Measurements from ENCODE around the gene SKIDA1. TPM values are rescaled to one million over a fixed set of nuclear protein-coding genes. Genes with fewer than 3 reads are reported as not detected.

SKIDA1 gene
- total RNA-seq, 1 experiment from 2014 or later: 4.4 TPM

DNA sequence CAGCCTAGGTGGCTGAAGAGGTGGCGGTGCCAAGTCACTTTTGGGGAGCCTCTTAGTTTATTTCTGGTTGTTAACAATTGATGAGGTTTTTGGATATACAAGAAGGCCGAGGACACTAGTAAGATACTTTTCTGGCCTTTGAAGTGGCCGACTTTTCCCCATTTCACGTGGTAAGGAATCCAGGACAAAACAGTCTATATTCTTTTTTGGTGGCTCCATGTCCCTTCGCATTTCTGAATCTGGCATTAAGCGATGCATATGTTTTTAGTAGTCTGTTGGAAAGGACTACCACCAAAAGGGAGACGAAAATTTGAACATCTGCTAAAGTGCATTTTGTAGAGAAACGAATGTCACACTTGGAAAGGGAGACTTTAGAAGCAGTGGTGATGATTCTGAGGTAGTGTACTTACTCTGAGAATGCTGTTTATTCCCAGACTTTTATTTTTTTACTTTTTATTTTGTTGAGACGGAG, 10.0 kb upstream of the SKIDA1 start:
- POLR2A ChIA-PET (ENCODE audit: low non-redundant PET): no interaction called here

DNA sequence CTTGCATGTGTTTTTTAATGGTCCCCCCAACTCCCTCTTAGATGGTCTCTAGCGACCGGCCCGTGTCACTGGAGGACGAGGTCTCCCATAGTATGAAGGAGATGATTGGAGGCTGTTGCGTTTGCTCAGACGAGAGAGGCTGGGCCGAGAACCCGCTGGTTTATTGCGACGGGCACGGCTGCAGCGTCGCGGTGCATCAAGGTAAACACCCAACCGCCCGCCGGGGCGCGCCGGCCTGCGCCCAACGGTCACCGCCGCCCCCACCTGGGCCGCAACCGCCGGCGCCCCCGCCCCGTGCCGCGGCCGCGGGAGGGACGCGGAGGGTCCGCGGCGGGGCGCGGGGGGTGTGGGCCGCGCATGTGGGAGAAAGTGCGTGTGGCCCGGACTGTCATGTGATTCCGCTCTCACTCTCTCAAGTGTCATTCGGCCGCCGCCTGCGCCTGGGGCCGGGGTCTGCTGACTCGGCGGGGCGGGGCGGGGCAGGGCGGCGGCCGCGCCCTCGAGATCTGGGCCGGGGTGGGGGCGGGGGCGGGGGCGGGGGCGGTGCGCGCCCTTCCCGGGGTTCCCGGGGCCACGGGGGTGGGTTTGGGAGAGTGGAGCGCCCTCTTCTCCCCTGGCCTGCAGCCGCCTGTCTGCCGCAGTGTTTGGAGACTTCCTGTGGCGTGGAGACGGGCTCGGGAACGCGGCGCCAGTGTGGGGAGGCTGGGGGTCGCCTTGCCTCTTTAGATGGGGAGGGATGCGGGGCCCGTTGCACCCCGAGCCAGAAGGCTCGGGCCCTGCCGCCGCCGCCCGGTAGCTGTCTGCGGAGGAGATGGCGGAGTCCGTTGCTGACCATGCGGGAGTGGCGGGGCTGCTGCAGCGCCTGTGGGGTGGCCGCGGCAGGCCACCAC, 9.4 kb upstream of the SKIDA1 start:
- H3K4me3 ChIP-seq (ENCODE audit: low read depth, low read length, poor library complexity, severe bottlenecking): peak overlapping the region; percentile 65
- no peaks in the 10 kb centered on the region for H3K27me3 ChIP-seq (replicated peaks; ENCODE audit: insufficient read depth, low read depth, low read length, poor library complexity)
- intact Hi-C loops (cut with micrococcal nuclease; ENCODE audit: unreplicated experiment): loop anchor here (5.0 kb wide), 2 partner anchors 38 to 258 kb away; no protein-coding TSS in a partner anchor
- H3K27ac ChIP-seq (ENCODE audit: low read depth, low read length, poor library complexity, severe bottlenecking): peak overlapping the region; percentile 96
- ChIA-PET POLR2A (ENCODE audit: low non-redundant PET) (no interaction called here), CTCF (interaction anchor here (0.5 kb wide), 1 partner anchor 11 kb away, joined by 4 read pairs; no protein-coding TSS in a partner anchor)
- BruUV-seq (replicated peaks): no TSS peak
- peaks cover 28% of the 10 kb centered on the region for H3K36me3 ChIP-seq (ENCODE audit: insufficient read depth, low read length, poor library complexity, severe bottlenecking)
- H3K4me1 ChIP-seq (ENCODE audit: insufficient read depth, low read length, poor library complexity, severe bottlenecking): peaks cover 35% of the 10 kb centered on the region
- peak; percentile 75 for DNase-seq (ENCODE audit: low spot score)
- H3K9me3 ChIP-seq (ENCODE audit: low read depth, low read length, poor library complexity, severe bottlenecking): no peaks in the 10 kb centered on the region
- TF ChIP-seq, protein P1, sequence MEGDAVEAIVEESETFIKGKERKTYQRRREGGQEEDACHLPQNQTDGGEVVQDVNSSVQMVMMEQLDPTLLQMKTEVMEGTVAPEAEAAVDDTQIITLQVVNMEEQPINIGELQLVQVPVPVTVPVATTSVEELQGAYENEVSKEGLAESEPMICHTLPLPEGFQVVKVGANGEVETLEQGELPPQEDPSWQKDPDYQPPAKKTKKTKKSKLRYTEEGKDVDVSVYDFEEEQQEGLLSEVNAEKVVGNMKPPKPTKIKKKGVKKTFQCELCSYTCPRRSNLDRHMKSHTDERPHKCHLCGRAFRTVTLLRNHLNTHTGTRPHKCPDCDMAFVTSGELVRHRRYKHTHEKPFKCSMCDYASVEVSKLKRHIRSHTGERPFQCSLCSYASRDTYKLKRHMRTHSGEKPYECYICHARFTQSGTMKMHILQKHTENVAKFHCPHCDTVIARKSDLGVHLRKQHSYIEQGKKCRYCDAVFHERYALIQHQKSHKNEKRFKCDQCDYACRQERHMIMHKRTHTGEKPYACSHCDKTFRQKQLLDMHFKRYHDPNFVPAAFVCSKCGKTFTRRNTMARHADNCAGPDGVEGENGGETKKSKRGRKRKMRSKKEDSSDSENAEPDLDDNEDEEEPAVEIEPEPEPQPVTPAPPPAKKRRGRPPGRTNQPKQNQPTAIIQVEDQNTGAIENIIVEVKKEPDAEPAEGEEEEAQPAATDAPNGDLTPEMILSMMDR (conservative IDR thresholded peaks at IDR 0.05; ENCODE audit: low read depth, low read length): no peak
- TF ChIP-seq EZH2 (IDR thresholded peaks at IDR 0.05; ENCODE audit: borderline replicate concordance, low read depth, low read length, poor library complexity, severe bottlenecking): no peak

More for the DNA sequence above, 10.0 kb upstream of the SKIDA1 start:
- BruUV-seq (replicated peaks): TSS peak; percentile 19
- CTCF ChIA-PET: interaction anchor here (0.5 kb wide), 1 partner anchor 11 kb away, joined by 4 read pairs; no protein-coding TSS in a partner anchor
- H3K27me3 ChIP-seq (replicated peaks; ENCODE audit: insufficient read depth, low read depth, low read length, poor library complexity): no peaks in the 10 kb centered on the region
- TF ChIP-seq, protein P1 (conservative IDR thresholded peaks at IDR 0.05; ENCODE audit: low read depth, low read length): no peak
- TF ChIP-seq EZH2 (IDR thresholded peaks at IDR 0.05; ENCODE audit: borderline replicate concordance, low read depth, low read length, poor library complexity, severe bottlenecking): no peak
- intact Hi-C loops (cut with micrococcal nuclease; ENCODE audit: unreplicated experiment): no loop called here
- peaks cover 35% of the 10 kb centered on the region for H3K36me3 ChIP-seq (ENCODE audit: insufficient read depth, low read length, poor library complexity, severe bottlenecking)
- H3K27ac ChIP-seq (ENCODE audit: low read depth, low read length, poor library complexity, severe bottlenecking): peak overlapping the region; percentile 55
- no peak for DNase-seq (ENCODE audit: low spot score)
- H3K4me1 ChIP-seq (ENCODE audit: insufficient read depth, low read length, poor library complexity, severe bottlenecking): peaks cover 29% of the 10 kb centered on the region
- peak overlapping the region; percentile 65 for H3K4me3 ChIP-seq (ENCODE audit: low read depth, low read length, poor library complexity, severe bottlenecking)
- H3K9me3 ChIP-seq (ENCODE audit: low read depth, low read length, poor library complexity, severe bottlenecking): no peaks in the 10 kb centered on the region

DNA sequence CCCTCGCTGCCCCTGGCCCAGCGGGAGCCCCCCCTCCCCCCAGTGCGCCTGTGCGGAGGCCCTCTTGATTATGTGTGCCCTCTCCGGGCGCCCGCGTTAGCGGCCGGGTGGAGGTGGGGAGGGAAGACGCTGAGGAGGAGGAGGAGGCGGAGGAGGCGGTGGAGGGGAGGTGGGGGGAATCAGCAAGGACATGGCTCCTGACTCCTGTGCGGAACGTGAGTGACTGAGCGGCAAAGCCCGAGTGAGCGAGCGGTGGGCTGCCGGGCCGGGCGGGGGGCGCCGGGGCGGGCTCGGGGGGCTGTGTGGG, 8.8 kb upstream of the SKIDA1 start:
- ChIA-PET POLR2A (ENCODE audit: low non-redundant PET) (no interaction called here), CTCF (interaction anchor here (0.6 kb wide), 1 partner anchor 238 kb away, joined by 3 read pairs; no protein-coding TSS in a partner anchor)
- no peak for TF ChIP-seq EZH2 (IDR thresholded peaks at IDR 0.05; ENCODE audit: borderline replicate concordance, low read depth, low read length, poor library complexity, severe bottlenecking)
- TF ChIP-seq, protein P1 (conservative IDR thresholded peaks at IDR 0.05; ENCODE audit: low read depth, low read length): no peak
- H3K36me3 ChIP-seq (ENCODE audit: insufficient read depth, low read length, poor library complexity, severe bottlenecking): peaks cover 22% of the 10 kb centered on the region
- no peak for DNase-seq (ENCODE audit: low spot score)
- peak overlapping the region; percentile 96 for H3K27ac ChIP-seq (ENCODE audit: low read depth, low read length, poor library complexity, severe bottlenecking)
- H3K4me1 ChIP-seq (ENCODE audit: insufficient read depth, low read length, poor library complexity, severe bottlenecking): peaks cover 41% of the 10 kb centered on the region
- BruUV-seq (replicated peaks): no TSS peak
- peak overlapping the region; percentile 65 for H3K4me3 ChIP-seq (ENCODE audit: low read depth, low read length, poor library complexity, severe bottlenecking)
- intact Hi-C loops (cut with micrococcal nuclease; ENCODE audit: unreplicated experiment): loop anchor here (5.0 kb wide), 2 partner anchors 37 to 257 kb away; no protein-coding TSS in a partner anchor
- H3K27me3 ChIP-seq (replicated peaks; ENCODE audit: insufficient read depth, low read depth, low read length, poor library complexity): no peaks in the 10 kb centered on the region
- H3K9me3 ChIP-seq (ENCODE audit: low read depth, low read length, poor library complexity, severe bottlenecking): no peaks in the 10 kb centered on the region
